ENCODE data around the gene ABCA3.

DNA sequence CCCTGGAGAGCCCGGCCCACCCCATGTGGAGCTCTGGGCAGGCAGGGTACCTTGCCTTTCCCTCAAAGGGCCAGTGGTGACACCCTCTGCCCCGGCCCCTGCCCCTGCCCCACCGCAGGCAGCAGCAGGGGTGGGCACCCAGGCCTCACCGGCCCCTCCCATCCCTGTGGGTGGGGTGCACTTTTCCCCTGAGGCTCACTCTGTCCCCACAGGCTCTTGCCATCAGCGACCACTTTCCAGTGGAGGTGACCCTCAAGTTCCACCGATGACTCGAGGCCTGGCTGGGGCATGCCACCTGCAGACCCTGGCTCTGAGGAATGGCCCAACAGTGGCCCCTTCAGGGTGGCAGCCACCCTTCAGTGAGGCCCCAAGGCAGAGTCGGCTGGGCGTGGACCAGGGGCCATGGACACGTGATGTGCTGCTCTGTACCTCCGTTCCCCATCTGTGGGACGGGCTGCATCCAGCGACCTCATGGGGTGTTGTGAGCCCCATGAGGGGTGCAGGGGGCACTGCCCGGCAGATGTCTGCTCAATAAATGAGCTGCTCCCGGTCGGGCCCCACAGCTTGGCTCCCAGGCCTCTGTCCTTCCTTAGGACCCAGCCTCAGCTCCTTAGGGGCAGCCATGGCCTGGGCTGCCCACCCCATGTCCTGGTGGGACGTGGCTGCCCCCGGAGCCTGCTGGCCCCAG, 102.2 kb downstream of the ABCA3 start:
- TF ChIP-seq, protein P1, sequence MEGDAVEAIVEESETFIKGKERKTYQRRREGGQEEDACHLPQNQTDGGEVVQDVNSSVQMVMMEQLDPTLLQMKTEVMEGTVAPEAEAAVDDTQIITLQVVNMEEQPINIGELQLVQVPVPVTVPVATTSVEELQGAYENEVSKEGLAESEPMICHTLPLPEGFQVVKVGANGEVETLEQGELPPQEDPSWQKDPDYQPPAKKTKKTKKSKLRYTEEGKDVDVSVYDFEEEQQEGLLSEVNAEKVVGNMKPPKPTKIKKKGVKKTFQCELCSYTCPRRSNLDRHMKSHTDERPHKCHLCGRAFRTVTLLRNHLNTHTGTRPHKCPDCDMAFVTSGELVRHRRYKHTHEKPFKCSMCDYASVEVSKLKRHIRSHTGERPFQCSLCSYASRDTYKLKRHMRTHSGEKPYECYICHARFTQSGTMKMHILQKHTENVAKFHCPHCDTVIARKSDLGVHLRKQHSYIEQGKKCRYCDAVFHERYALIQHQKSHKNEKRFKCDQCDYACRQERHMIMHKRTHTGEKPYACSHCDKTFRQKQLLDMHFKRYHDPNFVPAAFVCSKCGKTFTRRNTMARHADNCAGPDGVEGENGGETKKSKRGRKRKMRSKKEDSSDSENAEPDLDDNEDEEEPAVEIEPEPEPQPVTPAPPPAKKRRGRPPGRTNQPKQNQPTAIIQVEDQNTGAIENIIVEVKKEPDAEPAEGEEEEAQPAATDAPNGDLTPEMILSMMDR (conservative IDR thresholded peaks at IDR 0.05) = no peak
- no peak for TF ChIP-seq EZH2 (IDR thresholded peaks at IDR 0.05; ENCODE audit: low read depth)
